ENCODE data around the gene GAPT. TPM values are rescaled to one million over a fixed set of nuclear protein-coding genes. Genes with fewer than 3 reads are reported as not detected.

Gene GAPT
- total RNA-seq, result 39.8 and 40.3 TPM in 2 replicates

- Mint-ChIP-seq H3K27ac (peak within 1 kb of the TSS; percentile 95), H3K4me1 (peaks cover 66% of the 10 kb centered on the region), H3K36me3 (ENCODE audit: low read depth) (peaks cover 36% of the 10 kb centered on the region), H3K27me3 (no peaks in the 10 kb centered on the region), H3K9me3 (peaks cover 11% of the 10 kb centered on the region), H3K4me3 (peak within 1 kb of the TSS; percentile 82)
- ChIA-PET CTCF (interaction anchor here (2.0 kb wide), 1 partner anchor 14 kb away, joined by 4 read pairs; no protein-coding TSS in a partner anchor), POLR2A (interaction anchor here (0.8 to 2.9 kb wide), 4 partner anchors 14 to 395 kb away, joined by 3 to 11 read pairs (median 6); partner anchors contain the start of gene PLK2)
- TF ChIP-seq CTCF (IDR thresholded peaks at IDR 0.05), result no peak
- peak; percentile 87 for ATAC-seq (ENCODE audit: low read depth)
- intact Hi-C loops (cut with micrococcal nuclease), result loop anchor here (1.0 to 10.0 kb wide), 6 partner anchors 9 to 1318 kb away; partner anchors contain the start of gene RAB3C
- DNase-seq, result no peak
Measured at GRCh38 chr5:58491216-58491892, at the start of gene GAPT. Gene GAPT, plus strand, starts transcription at chr5:58491435. Its CDS starts 3,102 bp downstream, at chr5:58494537.

- Mint-ChIP-seq H3K36me3 (ENCODE audit: low read depth) (no peaks in the 10 kb centered on the region), H3K4me1 (no peaks in the 10 kb centered on the region), H3K27me3 (peaks cover 5% of the 10 kb centered on the region), H3K27ac (no peak overlapping the region), H3K4me3 (no peak overlapping the region), H3K9me3 (peaks cover 4% of the 10 kb centered on the region)
- CTCF ChIA-PET, result interaction anchor here (1.3 kb wide), 1 partner anchor 16 kb away, joined by 3 read pairs; no protein-coding TSS in a partner anchor
- ATAC-seq (ENCODE audit: low read depth) (no peak), DNase-seq (no peak)
- no peak for TF ChIP-seq CTCF (IDR thresholded peaks at IDR 0.05)
- intact Hi-C loops (cut with micrococcal nuclease), result no loop called here
- POLR2A ChIA-PET, result no interaction called here
Measured at GRCh38 chr5:58444805-58445204, 46.4 kb upstream of the GAPT start.

- ATAC-seq (ENCODE audit: low read depth), result no peak
- H3K27ac Mint-ChIP-seq, result no peak overlapping the region
Measured at GRCh38 chr5:58446024-58446423, 45.2 kb upstream of the GAPT start.

GRCh38 chr5:58447226-58447625, 44.0 kb upstream of the GAPT start:
- H3K36me3 Mint-ChIP-seq (ENCODE audit: low read depth), result no peaks in the 10 kb centered on the region
- DNase-seq, result no peak
- ATAC-seq (ENCODE audit: low read depth), result no peak
- no peaks in the 10 kb centered on the region for H3K4me1 Mint-ChIP-seq
- H3K9me3 Mint-ChIP-seq, result peaks cover 4% of the 10 kb centered on the region
- TF ChIP-seq CTCF (IDR thresholded peaks at IDR 0.05), result no peak
- ChIA-PET CTCF (interaction anchor here (1.9 kb wide), 1 partner anchor 13 kb away, joined by 10 read pairs; the partner anchor contains the start of gene PLK2), POLR2A (no interaction called here)
- no peak overlapping the region for H3K27ac Mint-ChIP-seq
- no peak overlapping the region for H3K4me3 Mint-ChIP-seq
- peaks cover 4% of the 10 kb centered on the region for H3K27me3 Mint-ChIP-seq
- intact Hi-C loops (cut with micrococcal nuclease), result no loop called here

More at GRCh38 chr5:58446024-58446423, 45.2 kb upstream of the GAPT start:
- POLR2A ChIA-PET, result no interaction called here
- no peaks in the 10 kb centered on the region for H3K4me1 Mint-ChIP-seq
- DNase-seq, result no peak
- TF ChIP-seq CTCF (IDR thresholded peaks at IDR 0.05), result no peak
- H3K27me3 Mint-ChIP-seq, result peaks cover 4% of the 10 kb centered on the region
- CTCF ChIA-PET, result interaction anchor here (1.3 kb wide), 1 partner anchor 15 kb away, joined by 3 read pairs; no protein-coding TSS in a partner anchor
- H3K4me3 Mint-ChIP-seq, result no peak overlapping the region
- no peaks in the 10 kb centered on the region for H3K36me3 Mint-ChIP-seq (ENCODE audit: low read depth)
- peaks cover 4% of the 10 kb centered on the region for H3K9me3 Mint-ChIP-seq
- intact Hi-C loops (cut with micrococcal nuclease), result no loop called here

GRCh38 chr5:58450018-58450417, 41.2 kb upstream of the GAPT start:
- Mint-ChIP-seq H3K4me1 (no peaks in the 10 kb centered on the region), H3K36me3 (ENCODE audit: low read depth) (peaks cover 12% of the 10 kb centered on the region), H3K9me3 (no peaks in the 10 kb centered on the region), H3K4me3 (no peak overlapping the region), H3K27ac (no peak overlapping the region), H3K27me3 (peaks cover 1% of the 10 kb centered on the region)
- ATAC-seq (ENCODE audit: low read depth) (no peak), DNase-seq (no peak)
- intact Hi-C loops (cut with micrococcal nuclease), result no loop called here
- ChIA-PET POLR2A (no interaction called here), CTCF (no interaction called here)
- no peak for TF ChIP-seq CTCF (IDR thresholded peaks at IDR 0.05)

Data from activated B cell treated with CpG ODN at 0.5 μM for 24 hours (primary cell).